Fibroblast of lung (primary cell): Measurements from ENCODE around the gene DTX3L.

Experiments
- CTCF ChIP-seq, 2 donors: IDR thresholded peaks in 1 of 2; conservative IDR thresholded peaks in 1 of 2; 1 replicate in 1 of 2; 2 replicates in 1 of 2; pipeline ENCODE4 v1.5.1; 2011 to 2012; ENCODE audit warnings: low read length in 2 of 2, control low read depth in 1 of 2, inconsistent platforms in 1 of 2, low read depth in 1 of 2, mild to moderate bottlenecking in 1 of 2
- EZH2 ChIP-seq: IDR thresholded peaks from 2 replicates; pipeline ENCODE4 v1.5.1; 2012; ENCODE audit warnings: low read length, control low read depth, mild to moderate bottlenecking; ENCODE audit errors: missing control alignments

GRCh38 chr3:122557356-122557755, 6.8 kb upstream of the DTX3L start:
- TF ChIP-seq CTCF (conservative IDR thresholded peaks at IDR 0.05 in 1 of 2, IDR thresholded peaks at IDR 0.05 in 1 of 2; ENCODE audit: low read depth in 1 of 2, low read length in 2 of 2) (no peak), EZH2 (no peak)
